ENCODE results near the gene SLFN13.

The SLFN13 gene

DNA sequence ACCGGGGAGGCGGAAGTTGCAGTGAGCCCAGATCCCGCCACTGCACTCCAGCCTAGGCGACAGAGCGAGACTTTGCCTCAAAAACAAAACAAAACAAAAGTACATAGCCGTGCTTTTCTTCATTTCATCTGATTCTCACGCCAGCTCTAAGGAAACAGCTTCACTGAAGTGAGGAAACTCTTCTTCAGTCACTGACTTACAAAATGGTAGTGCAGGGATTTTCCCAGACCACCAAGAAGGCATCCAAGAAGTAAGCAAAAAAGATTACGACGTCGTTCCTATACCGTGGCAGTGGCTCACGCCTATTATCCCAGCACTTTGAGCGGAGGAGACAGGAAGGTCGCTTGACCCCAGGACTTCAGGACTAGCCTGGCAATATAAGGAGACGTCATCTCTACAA lies 40.4 kb upstream of the SLFN13 start:
- TF ChIP-seq, protein P1, sequence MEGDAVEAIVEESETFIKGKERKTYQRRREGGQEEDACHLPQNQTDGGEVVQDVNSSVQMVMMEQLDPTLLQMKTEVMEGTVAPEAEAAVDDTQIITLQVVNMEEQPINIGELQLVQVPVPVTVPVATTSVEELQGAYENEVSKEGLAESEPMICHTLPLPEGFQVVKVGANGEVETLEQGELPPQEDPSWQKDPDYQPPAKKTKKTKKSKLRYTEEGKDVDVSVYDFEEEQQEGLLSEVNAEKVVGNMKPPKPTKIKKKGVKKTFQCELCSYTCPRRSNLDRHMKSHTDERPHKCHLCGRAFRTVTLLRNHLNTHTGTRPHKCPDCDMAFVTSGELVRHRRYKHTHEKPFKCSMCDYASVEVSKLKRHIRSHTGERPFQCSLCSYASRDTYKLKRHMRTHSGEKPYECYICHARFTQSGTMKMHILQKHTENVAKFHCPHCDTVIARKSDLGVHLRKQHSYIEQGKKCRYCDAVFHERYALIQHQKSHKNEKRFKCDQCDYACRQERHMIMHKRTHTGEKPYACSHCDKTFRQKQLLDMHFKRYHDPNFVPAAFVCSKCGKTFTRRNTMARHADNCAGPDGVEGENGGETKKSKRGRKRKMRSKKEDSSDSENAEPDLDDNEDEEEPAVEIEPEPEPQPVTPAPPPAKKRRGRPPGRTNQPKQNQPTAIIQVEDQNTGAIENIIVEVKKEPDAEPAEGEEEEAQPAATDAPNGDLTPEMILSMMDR (IDR thresholded peaks at IDR 0.05; ENCODE audit: insufficient read depth, low read length, poor library complexity, severe bottlenecking): no peak
- H3K36me3 ChIP-seq (ENCODE audit: control insufficient read depth, insufficient read depth, low read length): no peaks in the 10 kb centered on the region
- no peak overlapping the region for H3K4me3 ChIP-seq (replicated peaks; ENCODE audit: low read depth, low read length)
- H3K27me3 ChIP-seq (replicated peaks; ENCODE audit: control insufficient read depth, insufficient read depth, low read length): no peaks in the 10 kb centered on the region
- DNase-seq (ENCODE audit: extremely low read depth, insufficient read length): no peak

DNA sequence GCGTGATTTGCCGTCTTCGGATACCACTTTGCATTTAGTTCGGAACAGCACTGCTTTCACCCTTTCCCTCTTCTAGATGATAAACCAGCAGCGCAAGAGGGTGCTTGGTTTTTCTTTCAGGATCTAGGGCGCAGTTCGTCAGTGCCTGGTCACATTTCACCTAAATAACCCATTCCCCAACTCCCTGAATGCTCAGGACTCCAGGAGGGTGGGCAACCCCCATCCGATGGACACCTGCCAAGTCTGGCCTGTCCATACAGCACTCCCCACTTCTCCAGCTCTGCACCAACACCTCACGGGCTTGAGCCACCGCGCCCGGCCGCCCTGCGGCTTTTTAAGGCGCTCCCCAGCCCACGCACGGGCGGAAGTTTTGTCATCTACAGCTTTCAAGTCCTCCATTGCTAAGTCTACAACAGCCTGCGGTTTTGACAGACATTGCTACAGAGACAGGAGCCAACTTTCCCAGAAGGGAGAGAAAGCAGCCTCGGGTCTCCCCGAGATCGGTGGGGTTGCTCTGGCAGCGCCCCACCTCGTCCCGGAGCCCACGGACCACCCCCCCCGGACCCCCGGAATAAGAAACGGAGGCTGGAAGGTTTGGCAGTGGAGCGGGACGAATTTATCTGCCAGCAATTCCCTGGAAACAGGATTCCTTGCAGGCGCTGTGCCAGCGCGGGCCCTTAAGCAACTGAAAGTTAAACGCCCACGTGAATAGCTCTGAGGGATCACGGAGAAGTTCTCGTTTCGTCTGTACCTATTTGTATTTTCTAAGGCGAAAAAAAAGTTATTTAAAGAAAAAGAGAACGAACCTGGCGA lies 38.6 kb upstream of the SLFN13 start:
- TF ChIP-seq, protein P1 (IDR thresholded peaks at IDR 0.05; ENCODE audit: insufficient read depth, low read length, poor library complexity, severe bottlenecking): no peak
- H3K36me3 ChIP-seq (ENCODE audit: control insufficient read depth, insufficient read depth, low read length): no peaks in the 10 kb centered on the region
- peak; percentile 74 for DNase-seq (ENCODE audit: extremely low read depth, insufficient read length)
- H3K27me3 ChIP-seq (replicated peaks; ENCODE audit: control insufficient read depth, insufficient read depth, low read length): no peaks in the 10 kb centered on the region
- peak overlapping the region; percentile 65 for H3K4me3 ChIP-seq (replicated peaks; ENCODE audit: low read depth, low read length)

DNA sequence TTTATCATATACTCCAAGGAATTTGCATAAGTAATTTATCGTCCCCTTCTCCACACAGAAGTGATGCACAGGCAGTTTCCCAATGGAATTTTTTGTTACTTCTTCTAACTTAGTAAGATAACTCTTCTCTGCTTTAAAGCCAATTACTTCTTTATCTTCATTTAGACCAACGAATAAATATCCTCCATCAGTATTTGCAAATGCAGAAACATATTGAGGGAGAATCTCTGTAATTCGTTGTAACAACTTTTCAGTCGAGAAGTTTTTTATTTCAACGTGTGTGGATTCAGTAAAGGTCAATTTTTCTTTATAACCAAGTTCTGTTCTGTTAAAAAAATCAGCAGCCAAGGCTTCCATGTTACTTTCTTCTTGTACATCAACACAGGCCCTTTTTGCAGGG lies 30.7 kb upstream of the SLFN13 start:
- no peak overlapping the region for H3K4me3 ChIP-seq (replicated peaks; ENCODE audit: low read depth, low read length)
- H3K36me3 ChIP-seq (ENCODE audit: control insufficient read depth, insufficient read depth, low read length): no peaks in the 10 kb centered on the region
- no peak for DNase-seq (ENCODE audit: extremely low read depth, insufficient read length)
- TF ChIP-seq, protein P1 (IDR thresholded peaks at IDR 0.05; ENCODE audit: insufficient read depth, low read length, poor library complexity, severe bottlenecking): no peak
- no peaks in the 10 kb centered on the region for H3K27me3 ChIP-seq (replicated peaks; ENCODE audit: control insufficient read depth, insufficient read depth, low read length)

DNA sequence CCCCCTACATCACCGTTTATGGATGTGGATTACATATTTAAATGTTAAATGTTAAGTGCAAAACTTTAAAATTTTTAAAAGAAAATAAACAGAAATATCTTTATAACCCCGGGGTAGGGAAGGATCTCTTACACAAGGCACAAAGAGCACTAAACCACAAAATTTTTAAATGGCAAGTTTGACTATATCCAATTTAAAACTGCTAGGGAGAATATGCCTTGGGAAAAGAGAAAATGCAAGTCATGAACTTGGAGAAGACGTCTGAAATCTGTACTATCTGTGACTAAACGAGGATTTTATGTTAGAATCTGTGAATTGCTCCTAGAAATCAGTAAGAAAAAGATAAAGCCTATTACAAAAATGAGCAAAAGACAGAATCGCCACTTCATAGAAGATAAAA lies 28.7 kb upstream of the SLFN13 start:
- Histone ChIP-seq H3K4me3 (replicated peaks; ENCODE audit: low read depth, low read length) (no peak overlapping the region), H3K27me3 (replicated peaks; ENCODE audit: control insufficient read depth, insufficient read depth, low read length) (no peaks in the 10 kb centered on the region), H3K36me3 (ENCODE audit: control insufficient read depth, insufficient read depth, low read length) (no peaks in the 10 kb centered on the region)
- TF ChIP-seq, protein P1 (IDR thresholded peaks at IDR 0.05; ENCODE audit: insufficient read depth, low read length, poor library complexity, severe bottlenecking): no peak
- DNase-seq (ENCODE audit: extremely low read depth, insufficient read length): no peak

DNA sequence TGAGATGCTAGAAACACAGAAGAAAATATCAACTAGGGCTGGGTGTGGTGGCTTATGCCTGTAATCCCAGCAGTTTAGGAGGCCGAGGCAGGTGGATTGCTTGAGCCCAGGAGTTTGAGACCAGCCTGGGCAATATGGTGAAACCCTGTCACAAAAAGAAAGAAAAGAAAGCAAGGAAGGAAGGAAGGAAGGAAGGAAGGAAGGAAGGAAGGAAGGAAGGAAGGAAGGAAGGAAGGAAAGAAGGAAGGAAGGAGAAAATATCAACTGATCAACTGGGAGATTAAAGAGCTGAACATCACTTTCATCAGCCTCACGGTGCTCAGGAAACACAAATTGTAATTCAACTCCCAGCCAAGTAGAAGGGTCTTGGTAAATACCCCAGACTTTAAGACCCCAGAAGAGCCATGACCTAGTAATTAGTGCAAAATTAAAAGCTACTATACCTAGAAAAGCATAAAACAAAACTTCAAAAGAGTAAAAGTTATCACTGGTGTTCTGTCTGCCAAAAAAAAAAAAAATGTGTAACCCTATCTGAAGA lies 27.8 kb upstream of the SLFN13 start:
- H3K27me3 ChIP-seq (replicated peaks; ENCODE audit: control insufficient read depth, insufficient read depth, low read length): no peaks in the 10 kb centered on the region
- no peak overlapping the region for H3K4me3 ChIP-seq (replicated peaks; ENCODE audit: low read depth, low read length)
- H3K36me3 ChIP-seq (ENCODE audit: control insufficient read depth, insufficient read depth, low read length): no peaks in the 10 kb centered on the region
- TF ChIP-seq, protein P1 (IDR thresholded peaks at IDR 0.05; ENCODE audit: insufficient read depth, low read length, poor library complexity, severe bottlenecking): no peak
- no peak for DNase-seq (ENCODE audit: extremely low read depth, insufficient read length)
